ENCODE results near the gene PTPRN.

Gene PTPRN

DNA sequence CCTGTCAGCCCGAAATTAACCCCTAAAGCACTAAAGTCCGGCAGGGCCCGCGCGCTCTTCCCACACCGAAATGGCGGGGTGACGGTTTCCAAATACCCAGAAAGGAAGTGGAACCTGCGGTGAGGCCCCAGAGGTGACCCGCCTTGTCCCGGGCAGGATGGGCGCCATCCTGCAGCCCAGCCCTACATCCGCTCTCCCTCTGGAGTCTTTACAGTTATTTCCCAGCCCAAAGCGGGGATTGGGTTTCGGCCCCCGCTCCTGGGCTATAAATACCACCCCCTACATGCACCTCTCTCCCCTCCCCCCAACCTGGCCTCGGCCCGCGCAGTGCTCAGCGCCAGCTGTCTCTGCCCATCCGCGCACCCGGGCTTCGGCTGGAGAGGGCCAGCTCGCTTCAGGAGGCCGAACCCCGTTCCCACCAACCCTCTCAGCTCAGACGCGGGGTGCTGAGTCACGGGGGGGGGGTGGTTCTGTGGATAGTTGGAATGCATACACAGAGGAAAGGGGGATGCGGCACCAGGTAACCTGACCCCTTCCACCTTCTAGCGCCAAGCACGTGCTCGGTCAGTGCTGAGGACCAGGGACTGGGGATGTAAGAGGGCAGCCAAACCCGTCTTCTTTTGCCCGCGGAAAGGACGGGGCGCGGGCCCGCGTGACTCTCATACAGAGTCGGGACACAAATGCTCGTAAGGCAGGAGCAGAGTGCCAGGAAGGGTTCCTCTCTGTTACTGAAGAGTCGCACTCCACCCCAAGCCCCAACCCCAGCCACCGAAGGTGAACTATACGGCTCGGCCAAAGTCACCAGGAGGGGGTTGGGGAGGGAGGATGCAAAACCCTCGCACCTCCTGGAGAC lies 56.1 kb downstream of the PTPRN start, which contains the start of gene TUBA4B:
TUBA4B (plus strand) TSS at position 344 of the 853 bp plus-strand sequence; CDS start at position 509, 165 bp downstream.
- H2BK12ac ChIP-seq (ENCODE audit: low read length), result peak within 1 kb of the TSS; percentile 73
- DNase-seq (ENCODE audit: low spot score), result no peak

GRCh38 chr2:219252570-219252899 lies 56.7 kb downstream of the PTPRN start:
- no peak overlapping the region for H3K27ac ChIP-seq (replicated peaks; ENCODE audit: low read length)
- H2AFZ ChIP-seq (ENCODE audit: low read length), result peak overlapping the region; percentile 83
- peaks cover 7 to 13% of the 10 kb centered on the region in 2 donors for H3K36me3 ChIP-seq (replicated peaks in 1 of 2; ENCODE audit: control insufficient read depth in 2 of 2, insufficient read depth in 2 of 2, low read length in 2 of 2)
- peak overlapping the region; percentile 37 for H2BK15ac ChIP-seq (ENCODE audit: low read length)
- H3K14ac ChIP-seq (ENCODE audit: low read length), result no peak overlapping the region
- H3K4me1 ChIP-seq (ENCODE audit: control insufficient read depth in 2 of 2, insufficient read depth in 1 of 2, low read depth in 1 of 2, low read length in 2 of 2), result peaks cover 12 to 18% of the 10 kb centered on the region in 2 donors
- H3K4ac ChIP-seq (ENCODE audit: low read length), result no peak overlapping the region
- H3K79me1 ChIP-seq (ENCODE audit: low read depth, low read length), result peaks cover 2% of the 10 kb centered on the region
- H3K9ac ChIP-seq (ENCODE audit: low read depth, low read length, poor library complexity), result no peak overlapping the region
- H2AK5ac ChIP-seq (ENCODE audit: low read depth, low read length), result no peak overlapping the region
- H2BK12ac ChIP-seq (ENCODE audit: low read length), result no peak overlapping the region
- H2BK5ac ChIP-seq (ENCODE audit: low read length), result no peak overlapping the region
- H3K9me3 ChIP-seq (replicated peaks in 1 of 2; ENCODE audit: control insufficient read depth in 2 of 2, insufficient read depth in 1 of 2, low read depth in 1 of 2, low read length in 2 of 2), result peaks cover 0 to 2% of the 10 kb centered on the region in 2 donors
- H3K23ac ChIP-seq (ENCODE audit: low read depth, low read length, poor library complexity), result no peak overlapping the region
- no peak overlapping the region for H4K8ac ChIP-seq (ENCODE audit: low read depth, low read length)
- no peak overlapping the region for H2BK120ac ChIP-seq (ENCODE audit: low read depth, low read length)
- no peak for DNase-seq (ENCODE audit: low spot score)
- no peak overlapping the region for H3K4me3 ChIP-seq (ENCODE audit: low read length in 2 of 2)
- no peak overlapping the region for H3K18ac ChIP-seq (ENCODE audit: low read length)
- peak overlapping the region; percentile 80 for H3K4me2 ChIP-seq (ENCODE audit: insufficient read depth, low read length, poor library complexity, severe bottlenecking)
- WGBS, 2 donors (ENCODE audit: extremely low coverage in 2 of 2, insufficient read length in 2 of 2, insufficient replicate concordance in 1 of 2), result no CpG with 5 or more reads among the region's 9 CpGs
- no peak overlapping the region for H4K91ac ChIP-seq (ENCODE audit: low read depth, low read length, poor library complexity)
- peaks cover 28 to 59% (median 55%) of the 10 kb centered on the region in 3 experiments for H3K27me3 ChIP-seq (ENCODE audit: control insufficient read depth in 3 of 3, insufficient read depth in 3 of 3, low read depth in 1 of 3, low read length in 3 of 3)

More for the DNA sequence above, 56.1 kb downstream of the PTPRN start, which contains the start of gene TUBA4B:
- H3K4me1 ChIP-seq (ENCODE audit: control insufficient read depth in 2 of 2, insufficient read depth in 1 of 2, low read depth in 1 of 2, low read length in 2 of 2), result peaks cover 12 to 18% of the 10 kb centered on the region in 2 donors
- peaks cover 3 to 7% of the 10 kb centered on the region in 2 donors for H3K36me3 ChIP-seq (replicated peaks in 1 of 2; ENCODE audit: control insufficient read depth in 2 of 2, insufficient read depth in 2 of 2, low read length in 2 of 2)
- peak within 1 kb of the TSS; percentile 89 for H3K14ac ChIP-seq (ENCODE audit: low read length)
- H4K8ac ChIP-seq (ENCODE audit: low read depth, low read length), result no peak within 1 kb of the TSS
- H3K79me1 ChIP-seq (ENCODE audit: low read depth, low read length), result peaks cover 2% of the 10 kb centered on the region
- H3K23ac ChIP-seq (ENCODE audit: low read depth, low read length, poor library complexity), result peak within 1 kb of the TSS; percentile 80
- WGBS, 2 donors (ENCODE audit: extremely low coverage in 2 of 2, insufficient read length in 2 of 2, insufficient replicate concordance in 1 of 2), result no CpG with 5 or more reads among the region's 49 CpGs
- H3K9ac ChIP-seq (ENCODE audit: low read depth, low read length, poor library complexity), result peak within 1 kb of the TSS; percentile 60
- H3K4ac ChIP-seq (ENCODE audit: low read length), result no peak within 1 kb of the TSS
- H3K9me3 ChIP-seq (replicated peaks in 1 of 2; ENCODE audit: control insufficient read depth in 2 of 2, insufficient read depth in 1 of 2, low read depth in 1 of 2, low read length in 2 of 2), result peaks cover 0 to 2% of the 10 kb centered on the region in 2 donors
- H3K4me2 ChIP-seq (ENCODE audit: insufficient read depth, low read length, poor library complexity, severe bottlenecking), result peak within 1 kb of the TSS; percentile 80
- peak within 1 kb of the TSS; percentile 88 for H2AK5ac ChIP-seq (ENCODE audit: low read depth, low read length)
- no peak within 1 kb of the TSS for H2BK5ac ChIP-seq (ENCODE audit: low read length)
- peak within 1 kb of the TSS; percentile 76 for H3K18ac ChIP-seq (ENCODE audit: low read length)
- peaks cover 28 to 59% (median 55%) of the 10 kb centered on the region in 3 experiments for H3K27me3 ChIP-seq (ENCODE audit: control insufficient read depth in 3 of 3, insufficient read depth in 3 of 3, low read depth in 1 of 3, low read length in 3 of 3)
- H2AFZ ChIP-seq (ENCODE audit: low read length), result peak within 1 kb of the TSS; percentile 83
- no peak within 1 kb of the TSS for H2BK120ac ChIP-seq (ENCODE audit: low read depth, low read length)
- H3K27ac ChIP-seq (replicated peaks; ENCODE audit: low read length), result no peak within 1 kb of the TSS
- peak within 1 kb of the TSS; percentile 26 to 73 for H3K4me3 ChIP-seq (ENCODE audit: low read length in 2 of 2)
- peak within 1 kb of the TSS; percentile 81 for H2BK15ac ChIP-seq (ENCODE audit: low read length)
- H4K91ac ChIP-seq (ENCODE audit: low read depth, low read length, poor library complexity), result no peak within 1 kb of the TSS

DNA sequence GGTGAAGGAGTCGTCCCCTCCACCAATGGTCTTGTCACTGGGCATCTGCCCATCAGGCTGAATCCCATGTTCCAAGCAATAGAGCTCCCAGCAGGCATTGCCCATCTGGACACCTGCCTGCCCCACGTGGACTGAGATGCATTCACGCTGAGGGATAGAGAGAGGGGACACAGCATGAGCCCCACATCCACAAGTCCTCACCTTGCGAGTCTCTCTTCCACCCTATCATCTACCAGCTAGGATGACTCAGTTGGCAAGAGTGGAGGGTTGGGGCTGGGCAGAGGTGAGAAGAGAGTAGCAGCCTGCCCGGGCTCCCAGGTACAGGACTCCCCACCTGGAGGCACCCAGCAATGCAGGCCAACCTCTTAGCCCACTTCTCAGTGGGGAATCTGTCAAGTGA lies 57.1 kb downstream of the PTPRN start:
- WGBS, 2 donors (ENCODE audit: extremely low coverage in 2 of 2, insufficient read length in 2 of 2, insufficient replicate concordance in 1 of 2), result no CpG with 5 or more reads among the region's 5 CpGs
- Histone ChIP-seq H2BK120ac (ENCODE audit: low read depth, low read length) (no peak overlapping the region), H2AK5ac (ENCODE audit: low read depth, low read length) (no peak overlapping the region), H3K27ac (replicated peaks; ENCODE audit: low read length) (no peak overlapping the region), H3K27me3 (ENCODE audit: control insufficient read depth in 3 of 3, insufficient read depth in 3 of 3, low read depth in 1 of 3, low read length in 3 of 3) (peaks cover 28 to 59% (median 55%) of the 10 kb centered on the region in 3 experiments), H3K4ac (ENCODE audit: low read length) (no peak overlapping the region), H3K9me3 (replicated peaks in 1 of 2; ENCODE audit: control insufficient read depth in 2 of 2, insufficient read depth in 1 of 2, low read depth in 1 of 2, low read length in 2 of 2) (peaks cover 0 to 2% of the 10 kb centered on the region in 2 donors), H3K18ac (ENCODE audit: low read length) (no peak overlapping the region), H3K4me2 (ENCODE audit: insufficient read depth, low read length, poor library complexity, severe bottlenecking) (no peak overlapping the region), H3K79me1 (ENCODE audit: low read depth, low read length) (peaks cover 2% of the 10 kb centered on the region), H3K4me3 (ENCODE audit: low read length in 2 of 2) (no peak overlapping the region), H4K8ac (ENCODE audit: low read depth, low read length) (no peak overlapping the region), H2AFZ (ENCODE audit: low read length) (no peak overlapping the region), H2BK15ac (ENCODE audit: low read length) (no peak overlapping the region), H3K4me1 (ENCODE audit: control insufficient read depth in 2 of 2, insufficient read depth in 1 of 2, low read depth in 1 of 2, low read length in 2 of 2) (peaks cover 12 to 18% of the 10 kb centered on the region in 2 donors), H3K23ac (ENCODE audit: low read depth, low read length, poor library complexity) (peak overlapping the region; percentile 13), H3K36me3 (replicated peaks in 1 of 2; ENCODE audit: control insufficient read depth in 2 of 2, insufficient read depth in 2 of 2, low read length in 2 of 2) (peaks cover 9 to 18% of the 10 kb centered on the region in 2 donors), H3K14ac (ENCODE audit: low read length) (no peak overlapping the region), H2BK5ac (ENCODE audit: low read length) (no peak overlapping the region), H2BK12ac (ENCODE audit: low read length) (no peak overlapping the region), H3K9ac (ENCODE audit: low read depth, low read length, poor library complexity) (peak overlapping the region; percentile 55), H4K91ac (ENCODE audit: low read depth, low read length, poor library complexity) (no peak overlapping the region)
- DNase-seq (ENCODE audit: low spot score), result no peak

GRCh38 chr2:219251656-219252055 lies 57.5 kb downstream of the PTPRN start:
- Histone ChIP-seq H3K9ac (ENCODE audit: low read depth, low read length, poor library complexity) (no peak overlapping the region), H3K18ac (ENCODE audit: low read length) (no peak overlapping the region), H3K4ac (ENCODE audit: low read length) (no peak overlapping the region), H2BK15ac (ENCODE audit: low read length) (no peak overlapping the region), H3K4me2 (ENCODE audit: insufficient read depth, low read length, poor library complexity, severe bottlenecking) (no peak overlapping the region), H2BK12ac (ENCODE audit: low read length) (no peak overlapping the region), H2BK5ac (ENCODE audit: low read length) (no peak overlapping the region), H3K36me3 (replicated peaks in 1 of 2; ENCODE audit: control insufficient read depth in 2 of 2, insufficient read depth in 2 of 2, low read length in 2 of 2) (peaks cover 9 to 22% of the 10 kb centered on the region in 2 donors), H3K79me1 (ENCODE audit: low read depth, low read length) (peaks cover 2% of the 10 kb centered on the region), H3K23ac (ENCODE audit: low read depth, low read length, poor library complexity) (no peak overlapping the region), H2BK120ac (ENCODE audit: low read depth, low read length) (no peak overlapping the region), H4K91ac (ENCODE audit: low read depth, low read length, poor library complexity) (no peak overlapping the region), H3K14ac (ENCODE audit: low read length) (no peak overlapping the region), H3K9me3 (replicated peaks in 1 of 2; ENCODE audit: control insufficient read depth in 2 of 2, insufficient read depth in 1 of 2, low read depth in 1 of 2, low read length in 2 of 2) (peaks cover 0 to 2% of the 10 kb centered on the region in 2 donors), H2AK5ac (ENCODE audit: low read depth, low read length) (no peak overlapping the region), H3K27me3 (ENCODE audit: control insufficient read depth in 3 of 3, insufficient read depth in 3 of 3, low read depth in 1 of 3, low read length in 3 of 3) (peaks cover 28 to 57% (median 55%) of the 10 kb centered on the region in 3 experiments), H3K4me3 (ENCODE audit: low read length in 2 of 2) (no peak overlapping the region), H4K8ac (ENCODE audit: low read depth, low read length) (no peak overlapping the region), H3K4me1 (ENCODE audit: control insufficient read depth in 2 of 2, insufficient read depth in 1 of 2, low read depth in 1 of 2, low read length in 2 of 2) (peaks cover 12 to 18% of the 10 kb centered on the region in 2 donors), H3K27ac (replicated peaks; ENCODE audit: low read length) (no peak overlapping the region), H2AFZ (ENCODE audit: low read length) (no peak overlapping the region)
- no peak for DNase-seq (ENCODE audit: low spot score)
- no CpG with 5 or more reads among the region's 6 CpGs for WGBS, 2 donors (ENCODE audit: extremely low coverage in 2 of 2, insufficient read length in 2 of 2, insufficient replicate concordance in 1 of 2)
